Measurements from ENCODE around the gene CNTNAP2.

Gene CNTNAP2

GRCh38 chr7:146499970-146500369, 383.4 kb downstream of the CNTNAP2 start:
- H3K27ac ChIP-seq (ENCODE audit: low read length): no peak overlapping the region
- no peaks in the 10 kb centered on the region for H3K4me1 ChIP-seq (ENCODE audit: control insufficient read depth, low read depth, low read length)
- H3K4me3 ChIP-seq (ENCODE audit: low read length): no peak overlapping the region
- no peaks in the 10 kb centered on the region for H3K36me3 ChIP-seq (ENCODE audit: control insufficient read depth, low read depth, low read length)
- H3K27me3 ChIP-seq (ENCODE audit: control insufficient read depth, insufficient read depth, low read length): no peaks in the 10 kb centered on the region
- H3K9ac ChIP-seq (ENCODE audit: low read length): no peak overlapping the region
- H3K9me3 ChIP-seq (ENCODE audit: control insufficient read depth, low read depth, low read length): peaks cover 19% of the 10 kb centered on the region

GRCh38 chr7:146503844-146504243, 387.2 kb downstream of the CNTNAP2 start:
- Histone ChIP-seq H3K4me1 (ENCODE audit: control insufficient read depth, low read depth, low read length) (no peaks in the 10 kb centered on the region), H3K27ac (ENCODE audit: low read length) (no peak overlapping the region), H3K27me3 (ENCODE audit: control insufficient read depth, insufficient read depth, low read length) (no peaks in the 10 kb centered on the region), H3K4me3 (ENCODE audit: low read length) (no peak overlapping the region), H3K9me3 (ENCODE audit: control insufficient read depth, low read depth, low read length) (peaks cover 19% of the 10 kb centered on the region), H3K9ac (ENCODE audit: low read length) (no peak overlapping the region), H3K36me3 (ENCODE audit: control insufficient read depth, low read depth, low read length) (no peaks in the 10 kb centered on the region)

GRCh38 chr7:146510088-146510680, 393.6 kb downstream of the CNTNAP2 start:
- Histone ChIP-seq H3K27me3 (ENCODE audit: control insufficient read depth, insufficient read depth, low read length) (no peaks in the 10 kb centered on the region), H3K9me3 (ENCODE audit: control insufficient read depth, low read depth, low read length) (peaks cover 8% of the 10 kb centered on the region), H3K36me3 (ENCODE audit: control insufficient read depth, low read depth, low read length) (no peaks in the 10 kb centered on the region), H3K27ac (ENCODE audit: low read length) (no peak overlapping the region), H3K4me1 (ENCODE audit: control insufficient read depth, low read depth, low read length) (no peaks in the 10 kb centered on the region), H3K4me3 (ENCODE audit: low read length) (no peak overlapping the region), H3K9ac (ENCODE audit: low read length) (no peak overlapping the region)

- Histone ChIP-seq H3K4me3 (ENCODE audit: low read length) (no peak overlapping the region), H3K27me3 (ENCODE audit: control insufficient read depth, insufficient read depth, low read length) (no peaks in the 10 kb centered on the region), H3K9ac (ENCODE audit: low read length) (no peak overlapping the region), H3K27ac (ENCODE audit: low read length) (no peak overlapping the region), H3K36me3 (ENCODE audit: control insufficient read depth, low read depth, low read length) (no peaks in the 10 kb centered on the region), H3K4me1 (ENCODE audit: control insufficient read depth, low read depth, low read length) (peaks cover 8% of the 10 kb centered on the region), H3K9me3 (ENCODE audit: control insufficient read depth, low read depth, low read length) (peaks cover 8% of the 10 kb centered on the region)
Measured at GRCh38 chr7:146514304-146514703, 397.7 kb downstream of the CNTNAP2 start.

- Histone ChIP-seq H3K27ac (ENCODE audit: low read length) (no peak overlapping the region), H3K4me1 (ENCODE audit: control insufficient read depth, low read depth, low read length) (no peaks in the 10 kb centered on the region)
Measured at GRCh38 chr7:146528581-146528980, 412.0 kb downstream of the CNTNAP2 start.

GRCh38 chr7:146539836-146540235, 423.2 kb downstream of the CNTNAP2 start:
- no peaks in the 10 kb centered on the region for H3K27me3 ChIP-seq (ENCODE audit: control insufficient read depth, insufficient read depth, low read length)
- no peak overlapping the region for H3K9ac ChIP-seq (ENCODE audit: low read length)
- H3K27ac ChIP-seq (ENCODE audit: low read length): no peak overlapping the region
- H3K4me1 ChIP-seq (ENCODE audit: control insufficient read depth, low read depth, low read length): no peaks in the 10 kb centered on the region
- no peak overlapping the region for H3K4me3 ChIP-seq (ENCODE audit: low read length)
- no peaks in the 10 kb centered on the region for H3K36me3 ChIP-seq (ENCODE audit: control insufficient read depth, low read depth, low read length)
- no peaks in the 10 kb centered on the region for H3K9me3 ChIP-seq (ENCODE audit: control insufficient read depth, low read depth, low read length)

More at GRCh38 chr7:146528581-146528980, 412.0 kb downstream of the CNTNAP2 start:
- Histone ChIP-seq H3K4me3 (ENCODE audit: low read length) (no peak overlapping the region), H3K9ac (ENCODE audit: low read length) (no peak overlapping the region), H3K27me3 (ENCODE audit: control insufficient read depth, insufficient read depth, low read length) (no peaks in the 10 kb centered on the region), H3K36me3 (ENCODE audit: control insufficient read depth, low read depth, low read length) (no peaks in the 10 kb centered on the region), H3K9me3 (ENCODE audit: control insufficient read depth, low read depth, low read length) (no peaks in the 10 kb centered on the region)

- no peaks in the 10 kb centered on the region for H3K9me3 ChIP-seq (ENCODE audit: control insufficient read depth, low read depth, low read length)
- H3K9ac ChIP-seq (ENCODE audit: low read length): no peak overlapping the region
- H3K4me1 ChIP-seq (ENCODE audit: control insufficient read depth, low read depth, low read length): no peaks in the 10 kb centered on the region
- H3K4me3 ChIP-seq (ENCODE audit: low read length): no peak overlapping the region
- H3K27ac ChIP-seq (ENCODE audit: low read length): no peak overlapping the region
- H3K36me3 ChIP-seq (ENCODE audit: control insufficient read depth, low read depth, low read length): no peaks in the 10 kb centered on the region
- H3K27me3 ChIP-seq (ENCODE audit: control insufficient read depth, insufficient read depth, low read length): no peaks in the 10 kb centered on the region
Measured at GRCh38 chr7:146542101-146542500, 425.5 kb downstream of the CNTNAP2 start.

- no peaks in the 10 kb centered on the region for H3K27me3 ChIP-seq (ENCODE audit: control insufficient read depth, insufficient read depth, low read length)
- H3K4me3 ChIP-seq (ENCODE audit: low read length): no peak overlapping the region
- H3K4me1 ChIP-seq (ENCODE audit: control insufficient read depth, low read depth, low read length): no peaks in the 10 kb centered on the region
- no peaks in the 10 kb centered on the region for H3K36me3 ChIP-seq (ENCODE audit: control insufficient read depth, low read depth, low read length)
- H3K9ac ChIP-seq (ENCODE audit: low read length): no peak overlapping the region
- no peaks in the 10 kb centered on the region for H3K9me3 ChIP-seq (ENCODE audit: control insufficient read depth, low read depth, low read length)
- no peak overlapping the region for H3K27ac ChIP-seq (ENCODE audit: low read length)
Measured at GRCh38 chr7:146544748-146545147, 428.1 kb downstream of the CNTNAP2 start.

- no peaks in the 10 kb centered on the region for H3K27me3 ChIP-seq (ENCODE audit: control insufficient read depth, insufficient read depth, low read length)
- H3K4me1 ChIP-seq (ENCODE audit: control insufficient read depth, low read depth, low read length): no peaks in the 10 kb centered on the region
- no peak overlapping the region for H3K9ac ChIP-seq (ENCODE audit: low read length)
- no peaks in the 10 kb centered on the region for H3K9me3 ChIP-seq (ENCODE audit: control insufficient read depth, low read depth, low read length)
- H3K36me3 ChIP-seq (ENCODE audit: control insufficient read depth, low read depth, low read length): no peaks in the 10 kb centered on the region
- H3K27ac ChIP-seq (ENCODE audit: low read length): no peak overlapping the region
- H3K4me3 ChIP-seq (ENCODE audit: low read length): no peak overlapping the region
Measured at GRCh38 chr7:146548816-146549215, 432.2 kb downstream of the CNTNAP2 start.

- Histone ChIP-seq H3K4me3 (ENCODE audit: low read length) (no peak overlapping the region), H3K9me3 (ENCODE audit: control insufficient read depth, low read depth, low read length) (no peaks in the 10 kb centered on the region), H3K36me3 (ENCODE audit: control insufficient read depth, low read depth, low read length) (no peaks in the 10 kb centered on the region), H3K9ac (ENCODE audit: low read length) (no peak overlapping the region), H3K27ac (ENCODE audit: low read length) (no peak overlapping the region), H3K27me3 (ENCODE audit: control insufficient read depth, insufficient read depth, low read length) (no peaks in the 10 kb centered on the region), H3K4me1 (ENCODE audit: control insufficient read depth, low read depth, low read length) (no peaks in the 10 kb centered on the region)
Measured at GRCh38 chr7:146554556-146554955, 438.0 kb downstream of the CNTNAP2 start.

GRCh38 chr7:146557971-146558469, 441.4 kb downstream of the CNTNAP2 start:
- Histone ChIP-seq H3K4me1 (ENCODE audit: control insufficient read depth, low read depth, low read length) (no peaks in the 10 kb centered on the region), H3K27ac (ENCODE audit: low read length) (no peak overlapping the region), H3K4me3 (ENCODE audit: low read length) (no peak overlapping the region), H3K9me3 (ENCODE audit: control insufficient read depth, low read depth, low read length) (no peaks in the 10 kb centered on the region), H3K27me3 (ENCODE audit: control insufficient read depth, insufficient read depth, low read length) (no peaks in the 10 kb centered on the region), H3K36me3 (ENCODE audit: control insufficient read depth, low read depth, low read length) (no peaks in the 10 kb centered on the region), H3K9ac (ENCODE audit: low read length) (no peak overlapping the region)

GRCh38 chr7:146565872-146566271, 449.3 kb downstream of the CNTNAP2 start:
- H3K27me3 ChIP-seq (ENCODE audit: control insufficient read depth, insufficient read depth, low read length): no peaks in the 10 kb centered on the region
- no peaks in the 10 kb centered on the region for H3K9me3 ChIP-seq (ENCODE audit: control insufficient read depth, low read depth, low read length)
- H3K4me3 ChIP-seq (ENCODE audit: low read length): no peak overlapping the region
- H3K27ac ChIP-seq (ENCODE audit: low read length): no peak overlapping the region
- H3K9ac ChIP-seq (ENCODE audit: low read length): no peak overlapping the region
- no peaks in the 10 kb centered on the region for H3K36me3 ChIP-seq (ENCODE audit: control insufficient read depth, low read depth, low read length)
- H3K4me1 ChIP-seq (ENCODE audit: control insufficient read depth, low read depth, low read length): peaks cover 6% of the 10 kb centered on the region
